GM18861 (cell line): ENCODE measurements around the gene SIT1.

ENCODE experiments used
- ATAC-seq: cut with Tn5 transposase; IDR thresholded peaks from one replicate; pipeline ENCODE4 v1.9.1; 2021; ENCODE audit not compliant: unreplicated experiment

The SIT1 gene

DNA sequence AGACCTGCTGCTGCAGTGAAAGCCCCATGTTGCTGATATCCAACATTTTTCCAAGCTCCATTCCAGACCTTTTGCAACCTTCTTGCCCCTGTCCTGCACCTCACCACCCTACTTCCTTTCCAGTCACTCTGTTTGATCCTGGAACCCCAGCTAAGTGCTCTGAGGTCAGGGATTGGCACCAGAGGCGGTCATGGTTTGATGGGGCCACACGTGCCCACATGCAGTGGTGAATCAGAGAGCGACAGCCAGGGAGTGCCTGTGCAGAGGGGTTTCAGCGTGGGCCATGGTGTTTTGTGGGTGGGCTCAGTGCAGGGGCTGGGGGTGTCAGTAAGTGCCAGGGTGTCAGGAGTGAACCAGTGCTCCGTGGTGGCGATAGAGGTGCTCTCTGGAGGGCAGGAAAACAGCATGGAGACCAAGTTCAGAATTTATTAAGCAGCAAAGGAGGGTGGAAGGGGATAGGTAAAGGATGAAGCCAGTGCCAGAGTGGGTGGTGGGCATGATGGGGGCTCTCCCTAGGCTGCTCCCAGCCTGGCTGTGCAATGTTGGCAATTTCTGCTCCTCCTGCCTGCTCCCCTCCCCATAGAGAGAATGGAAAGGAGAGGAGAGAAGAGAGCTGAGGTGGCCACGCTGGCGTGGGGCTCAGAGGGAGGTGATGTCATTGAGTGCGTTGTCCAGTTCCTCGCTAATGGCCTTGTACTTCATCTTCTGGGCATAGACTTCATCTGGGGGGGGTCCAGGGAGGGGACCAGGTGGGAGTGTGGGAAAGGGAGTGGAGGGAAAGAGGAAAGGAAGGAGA is 32.0 kb upstream of the SIT1 start:
- ATAC-seq = no peak

DNA sequence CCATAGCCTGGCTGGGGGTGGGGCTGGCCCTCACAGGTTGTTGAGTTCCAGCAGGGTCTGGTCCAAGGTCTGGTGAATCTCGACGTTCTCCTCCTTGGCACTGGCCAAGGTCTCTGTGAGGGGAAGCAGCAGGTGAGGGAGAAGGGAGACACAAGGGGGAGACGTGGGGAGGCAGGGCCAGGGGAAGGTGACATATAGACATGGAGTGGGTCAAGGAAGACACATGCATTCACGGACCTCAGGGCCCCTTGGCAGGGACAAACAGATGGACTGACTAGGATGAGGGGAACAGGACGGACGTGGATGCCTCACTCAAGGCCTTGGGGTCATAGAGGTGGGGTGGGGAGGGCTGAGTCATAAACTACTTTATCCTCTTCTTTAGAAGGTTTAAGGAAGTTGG is 31.3 kb upstream of the SIT1 start:
- ATAC-seq = no peak

DNA sequence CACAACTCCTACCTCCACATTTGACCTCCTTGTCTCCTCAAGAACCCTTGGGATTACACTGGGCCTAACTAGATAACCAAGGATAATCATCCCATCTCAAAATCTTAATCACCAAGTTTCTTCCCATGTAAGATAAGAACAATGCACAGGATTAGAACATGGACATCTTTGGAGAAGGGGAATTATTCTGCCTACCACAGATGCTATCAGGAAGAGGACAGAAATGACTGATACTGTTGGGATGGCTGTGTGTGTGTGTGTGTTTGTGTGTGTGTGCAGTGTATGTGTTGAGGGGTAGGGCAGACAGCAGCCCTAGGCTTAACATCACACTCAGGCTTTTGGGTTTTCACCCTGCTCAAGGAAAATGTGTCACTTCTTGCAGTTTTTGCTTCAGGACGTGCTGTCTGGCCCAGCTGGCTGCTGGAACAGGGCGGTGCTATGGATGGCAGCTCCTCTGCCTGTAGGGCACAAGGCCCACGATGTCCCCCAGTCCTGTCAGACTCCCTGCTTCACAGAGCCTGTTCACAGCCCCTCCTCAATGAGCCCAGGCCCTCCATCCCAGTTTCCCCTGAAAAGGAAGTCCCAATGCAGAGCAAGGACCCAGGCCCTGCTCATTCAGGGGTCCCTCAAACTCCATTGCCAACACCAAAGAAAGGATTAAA is 30.7 kb upstream of the SIT1 start:
- ATAC-seq = no peak

DNA sequence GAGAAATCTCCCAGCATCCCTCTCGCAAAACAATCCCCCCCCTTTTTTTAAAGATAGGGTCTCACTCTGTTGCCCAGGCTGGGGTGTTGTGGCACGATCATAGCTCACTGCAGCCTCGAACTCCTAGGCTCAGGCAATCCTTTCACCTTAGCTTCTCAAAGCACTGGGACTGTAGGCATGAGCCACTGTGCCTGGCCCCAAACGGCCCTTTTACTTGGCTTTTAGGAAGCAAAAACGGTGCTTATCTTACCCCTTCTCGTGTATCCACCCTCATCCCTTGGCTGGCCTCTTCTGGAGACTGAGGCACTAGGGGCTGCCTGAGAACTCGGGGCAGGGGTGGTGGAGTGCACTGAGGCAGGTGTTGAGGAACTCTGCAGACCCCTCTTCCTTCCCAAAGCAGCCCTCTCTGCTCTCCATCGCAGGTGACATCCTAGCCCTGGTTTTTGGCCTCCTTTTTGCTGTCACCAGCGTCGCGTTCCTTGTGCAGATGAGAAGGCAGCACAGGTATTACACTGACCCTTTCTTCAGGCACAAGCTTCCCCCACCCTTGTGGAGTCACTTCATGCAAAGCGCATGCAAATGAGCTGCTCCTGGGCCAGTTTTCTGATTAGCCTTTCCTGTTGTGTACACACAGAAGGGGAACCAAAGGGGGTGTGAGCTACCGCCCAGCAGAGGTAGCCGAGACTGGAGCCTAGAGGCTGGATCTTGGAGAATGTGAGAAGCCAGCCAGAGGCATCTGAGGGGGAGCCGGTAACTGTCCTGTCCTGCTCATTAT is 29.8 kb upstream of the SIT1 start:
- no peak for ATAC-seq

DNA sequence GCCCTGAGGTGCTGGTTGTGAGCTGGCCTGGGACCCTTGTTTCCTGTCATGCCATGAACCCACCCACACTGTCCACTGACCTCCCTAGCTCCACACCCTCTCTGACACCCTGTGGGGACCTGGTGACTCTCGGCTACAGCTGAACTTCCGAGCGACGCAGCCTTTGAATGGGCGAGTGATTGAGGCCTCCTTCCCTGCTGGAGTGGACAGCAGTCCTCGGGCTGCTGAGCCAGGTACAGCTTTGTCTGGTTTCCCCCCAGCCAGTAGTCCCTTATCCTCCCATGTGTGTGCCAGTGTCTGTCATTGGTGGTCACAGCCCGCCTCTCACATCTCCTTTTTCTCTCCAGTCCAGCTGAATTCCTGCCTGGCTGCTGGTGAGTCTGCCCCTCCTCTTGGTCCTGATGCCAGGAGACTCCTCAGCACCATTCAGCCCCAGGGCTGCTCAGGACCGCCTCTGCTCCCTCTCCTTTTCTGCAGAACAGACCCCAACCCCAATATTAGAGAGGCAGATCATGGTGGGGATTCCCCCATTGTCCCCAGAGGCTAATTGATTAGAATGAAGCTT is 29.1 kb upstream of the SIT1 start:
- ATAC-seq = no peak

DNA sequence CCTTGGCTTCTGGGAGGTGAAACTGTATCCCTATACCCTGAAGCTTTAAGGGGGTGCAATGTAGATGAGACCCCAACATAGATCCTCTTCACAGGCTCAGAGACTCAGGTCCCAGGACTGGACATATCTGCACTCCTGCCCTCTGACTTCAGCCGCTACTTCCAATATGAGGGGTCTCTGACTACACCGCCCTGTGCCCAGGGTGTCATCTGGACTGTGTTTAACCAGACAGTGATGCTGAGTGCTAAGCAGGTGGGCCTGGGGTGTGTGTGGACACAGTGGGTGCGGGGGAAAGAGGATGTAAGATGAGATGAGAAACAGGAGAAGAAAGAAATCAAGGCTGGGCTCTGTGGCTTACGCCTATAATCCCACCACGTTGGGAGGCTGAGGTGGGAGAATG is 28.4 kb upstream of the SIT1 start:
- no peak for ATAC-seq

DNA sequence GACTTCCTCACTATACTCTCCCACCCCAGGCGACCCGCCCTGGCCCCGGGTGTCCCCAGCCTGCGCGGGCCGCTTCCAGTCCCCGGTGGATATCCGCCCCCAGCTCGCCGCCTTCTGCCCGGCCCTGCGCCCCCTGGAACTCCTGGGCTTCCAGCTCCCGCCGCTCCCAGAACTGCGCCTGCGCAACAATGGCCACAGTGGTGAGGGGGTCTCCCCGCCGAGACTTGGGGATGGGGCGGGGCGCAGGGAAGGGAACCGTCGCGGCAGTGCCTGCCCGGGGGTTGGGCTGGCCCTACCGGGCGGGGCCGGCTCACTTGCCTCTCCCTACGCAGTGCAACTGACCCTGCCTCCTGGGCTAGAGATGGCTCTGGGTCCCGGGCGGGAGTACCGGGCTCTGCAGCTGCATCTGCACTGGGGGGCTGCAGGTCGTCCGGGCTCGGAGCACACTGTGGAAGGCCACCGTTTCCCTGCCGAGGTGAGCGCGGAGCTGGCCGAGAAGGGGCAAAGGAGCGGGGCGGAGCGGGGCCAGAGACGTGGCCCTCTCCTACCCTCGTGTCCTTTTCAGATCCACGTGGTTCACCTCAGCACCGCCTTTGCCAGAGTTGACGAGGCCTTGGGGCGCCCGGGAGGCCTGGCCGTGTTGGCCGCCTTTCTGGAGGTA is 25.1 kb upstream of the SIT1 start:
- ATAC-seq = no peak

DNA sequence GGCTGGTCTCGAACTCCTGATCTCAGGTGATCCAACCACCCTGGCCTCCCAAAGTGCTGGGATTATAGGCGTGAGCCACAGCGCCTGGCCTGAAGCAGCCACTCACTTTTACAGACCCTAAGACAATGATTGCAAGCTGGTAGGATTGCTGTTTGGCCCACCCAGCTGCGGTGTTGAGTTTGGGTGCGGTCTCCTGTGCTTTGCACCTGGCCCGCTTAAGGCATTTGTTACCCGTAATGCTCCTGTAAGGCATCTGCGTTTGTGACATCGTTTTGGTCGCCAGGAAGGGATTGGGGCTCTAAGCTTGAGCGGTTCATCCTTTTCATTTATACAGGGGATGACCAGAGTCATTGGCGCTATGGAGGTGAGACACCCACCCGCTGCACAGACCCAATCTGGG is 24.5 kb upstream of the SIT1 start:
- no peak for ATAC-seq

DNA sequence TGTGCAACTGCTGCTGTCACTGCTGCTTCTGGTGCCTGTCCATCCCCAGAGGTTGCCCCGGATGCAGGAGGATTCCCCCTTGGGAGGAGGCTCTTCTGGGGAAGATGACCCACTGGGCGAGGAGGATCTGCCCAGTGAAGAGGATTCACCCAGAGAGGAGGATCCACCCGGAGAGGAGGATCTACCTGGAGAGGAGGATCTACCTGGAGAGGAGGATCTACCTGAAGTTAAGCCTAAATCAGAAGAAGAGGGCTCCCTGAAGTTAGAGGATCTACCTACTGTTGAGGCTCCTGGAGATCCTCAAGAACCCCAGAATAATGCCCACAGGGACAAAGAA is 23.3 kb upstream of the SIT1 start:
- ATAC-seq = no peak

DNA sequence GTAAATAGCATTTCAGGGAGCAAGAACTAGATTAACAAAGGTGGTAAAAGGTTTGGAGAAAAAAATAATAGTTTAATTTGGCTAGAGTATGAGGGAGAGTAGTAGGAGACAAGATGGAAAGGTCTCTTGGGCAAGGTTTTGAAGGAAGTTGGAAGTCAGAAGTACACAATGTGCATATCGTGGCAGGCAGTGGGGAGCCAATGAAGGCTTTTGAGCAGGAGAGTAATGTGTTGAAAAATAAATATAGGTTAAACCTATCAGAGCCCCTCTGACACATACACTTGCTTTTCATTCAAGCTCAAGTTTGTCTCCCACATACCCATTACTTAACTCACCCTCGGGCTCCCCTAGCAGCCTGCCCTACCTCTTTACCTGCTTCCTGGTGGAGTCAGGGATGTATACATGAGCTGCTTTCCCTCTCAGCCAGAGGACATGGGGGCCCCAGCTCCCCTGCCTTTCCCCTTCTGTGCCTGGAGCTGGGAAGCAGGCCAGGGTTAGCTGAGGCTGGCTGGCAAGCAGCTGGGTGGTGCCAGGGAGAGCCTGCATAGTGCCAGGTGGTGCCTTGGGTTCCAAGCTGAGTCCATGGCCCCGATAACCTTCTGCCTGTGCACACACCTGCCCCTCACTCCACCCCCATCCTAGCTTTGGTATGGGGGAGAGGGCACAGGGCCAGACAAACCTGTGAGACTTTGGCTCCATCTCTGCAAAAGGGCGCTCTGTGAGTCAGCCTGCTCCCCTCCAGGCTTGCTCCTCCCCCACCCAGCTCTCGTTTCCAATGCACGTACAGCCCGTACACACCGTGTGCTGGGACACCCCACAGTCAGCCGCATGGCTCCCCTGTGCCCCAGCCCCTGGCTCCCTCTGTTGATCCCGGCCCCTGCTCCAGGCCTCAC is 22.6 kb upstream of the SIT1 start, which contains the start of gene CA9:
CA9 (plus strand) TSS at position 797 of the 893 bp plus-strand sequence; CDS start at position 829, 32 bp downstream.
- ATAC-seq = no peak

DNA sequence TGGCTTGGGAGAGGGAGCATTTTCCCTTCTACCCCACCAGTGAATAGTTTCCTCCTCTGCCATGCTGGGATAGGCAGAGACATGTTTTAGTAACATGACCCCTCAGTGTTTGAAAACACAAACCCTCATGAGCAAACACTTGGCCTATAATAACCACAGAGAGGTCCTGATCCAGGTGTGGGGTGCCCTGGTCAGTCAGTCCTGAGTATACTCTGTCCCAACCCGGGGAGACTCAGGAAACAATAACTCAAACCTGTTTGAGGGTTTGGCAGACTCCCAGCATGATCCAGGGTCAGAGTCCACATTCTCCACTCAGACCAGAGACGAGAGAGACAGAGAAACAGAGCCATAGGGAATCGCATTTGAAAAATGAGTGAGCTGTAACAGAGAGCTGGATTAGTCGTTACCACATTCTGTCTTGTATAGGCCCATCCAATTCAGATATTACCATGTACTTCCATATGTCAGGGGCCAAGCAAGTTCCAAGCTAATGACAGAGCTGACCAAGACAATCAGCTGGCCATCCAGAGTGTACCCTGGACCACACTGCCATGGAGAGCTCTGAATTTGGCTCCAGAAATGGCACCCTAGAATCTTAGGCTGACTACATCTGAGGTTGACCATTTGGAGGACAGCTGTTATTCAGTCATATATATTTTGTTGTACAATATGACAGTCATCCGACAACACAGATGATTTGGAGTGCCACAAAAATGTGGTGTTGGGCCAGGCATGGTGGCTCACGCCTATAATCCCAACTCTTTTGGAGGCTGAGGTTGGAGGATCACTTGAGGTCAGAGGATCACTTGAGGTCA is 18.8 kb upstream of the SIT1 start:
- no peak for ATAC-seq

DNA sequence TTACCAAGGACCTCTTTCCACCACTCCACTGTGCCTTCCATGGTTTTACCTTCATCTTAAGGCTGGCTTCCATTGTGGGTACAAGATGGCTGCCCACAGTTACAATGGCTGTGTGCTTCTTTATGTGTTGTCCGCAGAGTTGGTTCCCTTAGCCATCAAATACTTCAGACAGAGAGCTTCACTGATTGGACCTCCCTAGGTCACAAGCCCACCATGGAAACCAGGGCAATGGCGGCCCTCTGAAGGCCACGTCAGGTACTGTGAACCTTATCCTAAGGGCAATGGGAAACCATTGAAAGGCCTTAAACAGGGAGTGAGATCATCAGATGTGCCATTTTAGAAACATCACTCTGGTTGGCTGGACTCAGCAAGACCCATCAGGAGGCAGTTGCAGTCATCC is 17.2 kb upstream of the SIT1 start:
- ATAC-seq = no peak

DNA sequence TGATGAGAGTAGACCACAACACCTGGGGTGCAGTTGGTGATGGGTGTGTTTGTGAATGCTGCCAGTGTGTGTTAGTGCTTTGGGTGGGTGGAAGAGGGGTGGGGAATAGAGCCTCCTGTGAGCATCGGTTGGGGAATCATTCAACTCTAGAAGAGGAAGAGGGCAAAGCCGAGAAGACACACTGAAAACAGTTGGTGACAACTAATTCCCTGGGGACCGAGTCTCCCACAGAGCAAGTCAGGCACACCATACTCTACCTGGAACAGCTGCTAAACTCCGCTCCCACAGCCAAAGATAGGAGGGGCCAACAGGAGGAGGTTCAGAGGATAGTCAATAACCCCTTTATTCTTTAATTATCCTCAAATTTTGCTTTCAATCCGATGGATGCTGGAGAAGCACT is 15.8 kb upstream of the SIT1 start:
- no peak for ATAC-seq

DNA sequence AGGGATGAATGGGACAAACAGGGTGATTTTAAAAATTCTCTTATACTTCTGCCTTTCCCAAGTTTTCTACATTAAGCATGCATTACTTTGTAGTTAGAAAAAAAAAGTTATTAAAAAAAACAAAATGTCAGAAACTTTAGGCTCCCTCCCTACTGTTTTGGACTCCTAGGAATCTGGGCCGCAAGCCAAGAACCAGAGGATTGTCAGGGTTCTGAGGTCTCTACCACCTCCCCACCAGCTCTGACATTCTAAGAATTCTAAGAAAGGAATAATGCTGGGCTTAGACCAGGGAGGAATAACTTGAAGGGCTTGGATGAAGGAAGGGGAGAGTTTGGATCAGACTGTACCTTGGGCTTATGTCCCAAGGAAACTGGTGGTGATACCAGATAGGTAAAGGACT is 15.3 kb upstream of the SIT1 start:
- ATAC-seq = no peak

DNA sequence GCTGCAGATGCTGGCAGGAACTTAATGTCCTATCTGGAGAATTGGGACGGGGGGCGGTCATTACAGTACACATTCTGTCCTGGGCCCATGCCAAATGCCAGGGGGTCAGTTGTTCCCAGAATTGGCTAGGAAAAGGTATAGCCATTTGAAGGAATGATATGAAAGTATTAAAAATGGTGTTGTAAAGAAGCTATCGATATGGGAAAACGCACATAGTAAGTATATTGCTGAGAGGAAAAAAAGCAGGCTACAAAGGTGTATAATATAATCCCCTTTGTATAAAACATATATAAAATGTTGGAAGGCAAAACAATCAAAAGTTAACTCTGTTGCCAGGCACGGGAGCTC is 14.7 kb upstream of the SIT1 start:
- no peak for ATAC-seq

DNA sequence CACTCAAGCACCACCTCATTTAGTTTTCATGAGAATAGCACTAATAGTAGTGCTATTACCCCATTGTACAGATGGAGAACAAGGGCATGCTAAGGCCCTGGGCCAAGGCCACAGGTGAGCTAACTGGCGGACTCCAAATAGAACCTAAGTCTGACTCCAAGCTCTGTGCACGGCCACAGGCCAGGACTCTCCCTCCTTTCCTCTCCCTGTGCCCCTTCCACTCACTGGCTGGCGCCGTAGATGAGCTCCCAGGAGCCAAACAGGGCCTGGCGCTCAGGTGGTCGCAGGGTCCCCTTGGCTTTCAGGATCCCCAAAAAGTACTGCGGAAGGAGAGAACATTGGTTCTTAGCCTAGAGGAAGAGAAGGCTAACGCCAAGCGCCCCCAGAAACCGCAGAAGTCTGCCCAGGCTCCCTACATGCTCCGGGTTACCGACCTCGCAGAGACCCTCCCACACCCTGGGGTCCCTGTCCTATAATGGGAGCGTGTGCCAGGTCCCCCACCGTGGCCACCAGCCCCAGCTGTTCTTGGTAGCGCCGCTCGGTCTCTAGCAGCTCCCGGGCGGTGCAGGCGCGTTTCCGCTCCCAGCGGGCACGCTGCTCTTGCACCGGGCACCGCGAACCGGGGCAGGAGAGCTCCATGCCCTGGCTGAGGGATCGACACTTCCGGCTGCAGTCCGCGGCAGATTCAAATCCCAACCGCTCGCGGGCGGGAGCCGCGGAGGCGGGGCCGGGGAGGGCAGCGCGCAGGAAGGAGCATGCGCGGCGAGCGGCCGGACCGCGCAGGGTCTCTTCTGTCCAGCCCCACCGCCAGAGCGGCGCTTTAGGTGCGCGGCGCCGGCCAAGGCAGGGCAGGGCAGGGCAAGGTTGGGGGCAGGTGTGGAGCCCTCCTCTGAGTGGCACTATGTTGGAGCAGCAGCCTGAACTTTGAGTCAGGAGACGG is 14.1 kb upstream of the SIT1 start, which contains the start of gene ARHGEF39:
ARHGEF39 (minus strand) TSS at position 665 of the 940 bp plus-strand sequence; CDS start at position 639, 26 bp downstream.
- peak; percentile 64 for ATAC-seq

DNA sequence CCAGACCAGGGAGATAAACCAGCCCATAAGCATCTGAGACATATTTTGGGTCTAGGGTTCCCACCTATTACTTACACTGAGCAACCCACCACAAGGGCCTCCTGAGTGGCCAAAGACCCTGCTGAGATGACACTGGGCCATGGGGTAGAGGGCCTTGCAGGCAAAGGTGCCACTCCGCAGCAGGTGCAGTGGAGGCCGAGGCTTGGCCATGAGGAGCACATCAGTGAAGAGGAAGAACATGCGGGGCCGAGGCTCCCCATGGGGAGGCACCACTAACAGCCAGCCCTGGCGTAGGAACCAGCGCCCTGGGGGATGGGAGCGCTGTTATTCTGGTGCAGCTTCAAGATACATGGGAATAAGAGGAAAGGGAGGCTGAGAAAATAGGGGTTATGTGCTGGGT is 11.7 kb upstream of the SIT1 start:
- no peak for ATAC-seq

DNA sequence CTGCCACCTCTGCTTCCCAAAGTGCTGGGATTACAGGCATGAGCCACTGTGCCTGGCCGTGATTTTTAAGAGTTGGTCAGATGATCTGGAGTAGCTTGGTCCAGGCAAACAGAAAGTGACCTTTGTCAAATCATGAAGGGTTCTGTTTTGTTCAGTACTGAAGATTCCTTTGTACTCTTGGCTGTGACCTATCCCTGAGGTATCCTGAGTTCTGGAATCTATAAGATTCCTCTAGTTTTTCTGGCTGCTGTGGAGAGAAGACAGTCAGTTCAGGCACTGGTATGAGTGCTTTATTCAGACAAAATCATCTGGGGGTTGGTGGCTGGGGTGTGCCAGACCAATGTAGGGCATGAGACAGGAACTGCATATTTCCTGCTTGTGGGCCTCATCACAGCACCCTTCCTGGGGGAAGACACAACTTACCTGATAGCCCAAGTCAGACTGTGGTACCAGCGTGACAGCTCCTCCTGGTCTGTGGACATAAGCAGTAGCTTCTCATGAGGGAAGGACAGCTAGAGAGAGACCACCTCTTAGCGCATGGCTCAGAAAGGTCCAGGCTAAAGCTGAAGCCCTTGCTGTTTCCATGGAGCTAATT is 11.1 kb upstream of the SIT1 start:
- ATAC-seq = no peak
